ENCODE results near the gene SNURF.
"Not testable (repeated sequence)": the region's sequence is repeated elsewhere in the genome, so short reads cannot be mapped to it uniquely, and the experiment has no call there.

SNURF gene

GRCh38 chr15:24954783-24955530, at the start of gene SNURF, which contains the start of gene SNRPN:
TSS of gene SNURF (plus strand) at chr15:24954987. CDS start at chr15:24955049, 62 bp downstream.
TSS of gene SNRPN (plus strand) at chr15:24954987. CDS start at chr15:24974454, 19,467 bp downstream.
- FAIRE-seq, result no peak
- no peak for TF ChIP-seq CTCF (IDR thresholded peaks at IDR 0.05; ENCODE audit: insufficient read depth, missing control alignments)
- no peak for DNase-seq (ENCODE audit: insufficient read length, low spot score)

- FAIRE-seq (no peak), DNase-seq (ENCODE audit: insufficient read length, low spot score) (no peak)
Measured at GRCh38 chr15:24916305-24917009, 38.3 kb upstream of the SNURF start.

GRCh38 chr15:24917431-24917830, 37.4 kb upstream of the SNURF start:
- no peak for TF ChIP-seq CTCF (IDR thresholded peaks at IDR 0.05; ENCODE audit: insufficient read depth, missing control alignments)
- DNase-seq (ENCODE audit: insufficient read length, low spot score) (no peak), FAIRE-seq (no peak)

More at GRCh38 chr15:24916305-24917009, 38.3 kb upstream of the SNURF start:
- no peak for TF ChIP-seq CTCF (IDR thresholded peaks at IDR 0.05; ENCODE audit: insufficient read depth, missing control alignments)

- TF ChIP-seq CTCF (IDR thresholded peaks at IDR 0.05; ENCODE audit: insufficient read depth, missing control alignments), result no peak
- DNase-seq (ENCODE audit: insufficient read length, low spot score) (no peak), FAIRE-seq (no peak)
Measured at GRCh38 chr15:24919446-24919845, 35.3 kb upstream of the SNURF start.

GRCh38 chr15:24922781-24923180, 32.0 kb upstream of the SNURF start:
- not testable (repeated sequence) for FAIRE-seq; DNase-seq (ENCODE audit: insufficient read length, low spot score)

GRCh38 chr15:24924153-24924552, 30.6 kb upstream of the SNURF start:
- FAIRE-seq (no peak), DNase-seq (ENCODE audit: insufficient read length, low spot score) (no peak)
- no peak for TF ChIP-seq CTCF (IDR thresholded peaks at IDR 0.05; ENCODE audit: insufficient read depth, missing control alignments)

- DNase-seq (ENCODE audit: insufficient read length, low spot score) (no peak), FAIRE-seq (no peak)
- no peak for TF ChIP-seq CTCF (IDR thresholded peaks at IDR 0.05; ENCODE audit: insufficient read depth, missing control alignments)
Measured at GRCh38 chr15:24924621-24925020, 30.2 kb upstream of the SNURF start.

- not testable (repeated sequence) for FAIRE-seq; DNase-seq (ENCODE audit: insufficient read length, low spot score)
Measured at GRCh38 chr15:24931874-24932732, 22.7 kb upstream of the SNURF start.

Data from D721Med (cell line).